WI38 (cell line): Measurements from ENCODE around the gene LRRN4CL.

Experiments
- H3K4me3 ChIP-seq: 2 replicates; pipeline ENCODE4 v1.5.1; 2011; ENCODE audit warnings: low read depth, mild to moderate bottlenecking, control low read depth, low read length
- TF ChIP-seq, protein P1 (sequence below): IDR thresholded peaks from 2 replicates; pipeline ENCODE4 v1.5.1; 2012; ENCODE audit warnings: low read depth, mild to moderate bottlenecking, control low read depth, low read length

Gene LRRN4CL

DNA sequence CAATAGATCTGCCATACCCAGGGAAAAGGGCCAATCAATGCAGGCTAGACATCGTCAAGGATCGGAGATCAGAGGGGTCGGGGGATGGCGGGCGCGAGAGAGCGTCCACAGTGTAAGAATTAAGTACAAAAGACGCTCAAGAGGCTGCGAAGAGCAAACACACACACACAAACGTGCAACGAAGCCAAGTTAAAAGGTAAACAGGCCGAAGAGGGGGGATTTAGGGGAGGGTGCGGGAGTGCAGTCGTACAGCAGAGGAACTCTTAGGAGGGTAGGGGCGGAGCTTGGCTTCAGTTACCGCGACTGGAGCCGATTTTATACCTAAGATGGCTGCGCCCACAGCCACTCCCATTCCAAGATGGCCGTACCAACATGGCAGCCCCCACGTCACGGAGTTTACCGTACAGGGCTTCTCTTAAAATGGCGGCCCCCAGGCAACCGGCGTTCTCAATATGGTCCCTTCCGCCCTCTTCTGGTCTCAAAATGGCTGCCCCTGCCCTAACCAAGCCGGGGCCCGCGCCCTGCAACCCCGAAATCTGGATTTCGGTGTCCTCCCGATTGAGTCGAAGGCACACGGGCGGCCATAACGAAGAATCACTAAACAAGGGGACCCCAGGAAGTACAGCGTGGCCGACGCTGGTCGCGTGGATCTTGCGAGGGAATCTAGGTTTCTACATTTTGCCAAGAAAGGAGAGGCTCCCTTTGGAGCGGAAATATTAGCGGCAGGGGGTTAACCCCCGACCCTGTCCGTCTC is 20.1 kb upstream of the LRRN4CL start:
- peak overlapping the region; percentile 60 for H3K4me3 ChIP-seq
- TF ChIP-seq, protein P1, sequence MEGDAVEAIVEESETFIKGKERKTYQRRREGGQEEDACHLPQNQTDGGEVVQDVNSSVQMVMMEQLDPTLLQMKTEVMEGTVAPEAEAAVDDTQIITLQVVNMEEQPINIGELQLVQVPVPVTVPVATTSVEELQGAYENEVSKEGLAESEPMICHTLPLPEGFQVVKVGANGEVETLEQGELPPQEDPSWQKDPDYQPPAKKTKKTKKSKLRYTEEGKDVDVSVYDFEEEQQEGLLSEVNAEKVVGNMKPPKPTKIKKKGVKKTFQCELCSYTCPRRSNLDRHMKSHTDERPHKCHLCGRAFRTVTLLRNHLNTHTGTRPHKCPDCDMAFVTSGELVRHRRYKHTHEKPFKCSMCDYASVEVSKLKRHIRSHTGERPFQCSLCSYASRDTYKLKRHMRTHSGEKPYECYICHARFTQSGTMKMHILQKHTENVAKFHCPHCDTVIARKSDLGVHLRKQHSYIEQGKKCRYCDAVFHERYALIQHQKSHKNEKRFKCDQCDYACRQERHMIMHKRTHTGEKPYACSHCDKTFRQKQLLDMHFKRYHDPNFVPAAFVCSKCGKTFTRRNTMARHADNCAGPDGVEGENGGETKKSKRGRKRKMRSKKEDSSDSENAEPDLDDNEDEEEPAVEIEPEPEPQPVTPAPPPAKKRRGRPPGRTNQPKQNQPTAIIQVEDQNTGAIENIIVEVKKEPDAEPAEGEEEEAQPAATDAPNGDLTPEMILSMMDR = no peak

DNA sequence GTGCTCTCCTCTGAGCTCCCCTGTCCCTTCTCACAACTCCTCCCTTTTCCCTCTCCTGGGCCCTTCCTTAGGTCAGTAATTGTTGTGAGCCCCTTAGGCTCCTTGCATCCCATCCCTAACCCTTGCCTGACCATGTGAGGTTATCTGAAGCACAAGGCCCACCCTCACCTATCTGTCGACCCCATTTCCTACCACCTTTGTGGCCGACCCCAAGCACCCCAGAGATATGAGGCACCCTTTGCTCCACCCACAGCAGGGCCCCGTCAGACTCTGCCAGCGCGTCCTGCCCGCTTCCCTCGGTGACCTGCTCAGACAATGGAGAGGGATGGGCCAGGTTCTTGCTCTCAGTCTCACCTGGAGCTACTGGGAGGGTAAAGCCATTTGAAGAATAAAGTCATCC is 19.5 kb upstream of the LRRN4CL start:
- TF ChIP-seq, protein P1 = no peak
- H3K4me3 ChIP-seq = peak overlapping the region; percentile 60

DNA sequence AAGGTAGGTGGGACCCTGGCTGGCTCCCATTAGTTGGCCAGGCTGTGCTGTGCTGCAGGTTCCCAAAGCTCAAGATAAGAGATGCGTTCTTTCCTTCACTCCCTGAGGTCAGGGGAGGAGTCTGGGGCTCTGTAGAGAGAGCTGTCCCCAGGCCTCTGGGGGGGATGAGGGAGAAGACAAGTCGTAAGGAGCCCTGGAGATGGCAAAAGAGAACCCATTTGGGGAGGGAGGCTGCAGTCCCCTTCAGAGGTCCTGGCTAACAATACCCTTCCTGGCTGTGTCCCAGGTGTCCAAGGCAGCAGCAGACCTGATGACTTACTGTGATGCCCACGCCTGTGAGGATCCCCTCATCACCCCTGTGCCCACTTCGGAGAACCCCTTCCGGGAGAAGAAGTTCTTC is 19.1 kb upstream of the LRRN4CL start:
- H3K4me3 ChIP-seq = peak overlapping the region; percentile 60; the same call in 1 of the 2 replicates

DNA sequence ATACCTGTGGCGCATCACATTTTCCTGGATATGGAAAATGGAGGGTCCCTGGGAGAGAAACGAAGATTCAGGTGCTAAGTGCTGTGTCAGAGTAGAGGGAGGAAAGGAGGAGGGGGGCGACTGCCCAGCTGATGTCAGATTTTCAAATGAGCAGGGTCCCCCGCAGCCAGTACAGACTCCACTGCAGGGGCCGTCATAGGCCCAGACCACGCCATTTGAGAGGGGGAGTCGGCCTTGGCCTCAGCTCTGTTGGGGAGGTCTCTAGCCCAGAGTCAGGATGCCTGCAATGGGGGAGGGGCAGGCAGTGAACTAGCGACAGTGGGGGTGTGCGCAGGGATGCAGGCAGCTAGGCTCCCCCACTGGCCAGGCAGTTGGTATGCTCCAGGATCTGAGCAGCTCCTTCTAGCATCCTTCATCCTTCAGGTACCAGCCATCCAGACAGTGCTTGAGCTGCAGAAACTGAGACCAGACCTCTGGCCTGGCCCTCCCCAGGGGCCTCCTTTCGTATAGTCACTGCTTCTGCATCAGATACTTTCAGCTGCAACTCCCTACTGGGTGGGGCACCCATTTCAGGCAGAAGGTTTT is 18.0 kb upstream of the LRRN4CL start, which contains the start of the genes BSCL2 and GNG3:
Gene BSCL2 (minus strand): TSS at position 148 of the 585 bp plus-strand sequence. CDS start 229 bp downstream, outside the sequence.
Gene GNG3 (plus strand): TSS at position 400 of the 585 bp plus-strand sequence. CDS start 620 bp downstream, outside the sequence.
- TF ChIP-seq, protein P1 = no peak
- peak within 1 kb of the TSS; percentile 73 for H3K4me3 ChIP-seq

More for the DNA sequence above, 19.1 kb upstream of the LRRN4CL start:
- TF ChIP-seq, protein P1 = no peak

DNA sequence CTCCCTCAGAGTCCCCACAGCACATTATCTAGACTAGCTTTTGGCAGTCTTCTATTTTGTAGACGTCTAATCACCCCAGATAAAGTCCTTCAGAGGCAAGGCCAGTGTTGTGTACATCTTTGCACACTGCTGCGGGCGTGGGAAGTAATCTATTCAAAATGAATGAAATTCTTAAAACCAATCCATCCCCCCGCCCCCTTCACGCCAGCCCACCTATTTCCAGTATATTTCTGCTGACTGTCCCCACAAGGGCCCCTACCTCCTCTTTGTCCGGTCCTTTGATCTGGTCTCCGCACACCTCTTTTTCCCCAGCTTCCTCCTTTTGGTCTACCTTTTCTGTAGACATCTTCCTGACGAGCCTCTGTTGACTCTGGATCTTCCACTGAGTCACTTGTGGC is 17.5 kb upstream of the LRRN4CL start:
- TF ChIP-seq, protein P1 = no peak
- no peak overlapping the region for H3K4me3 ChIP-seq

DNA sequence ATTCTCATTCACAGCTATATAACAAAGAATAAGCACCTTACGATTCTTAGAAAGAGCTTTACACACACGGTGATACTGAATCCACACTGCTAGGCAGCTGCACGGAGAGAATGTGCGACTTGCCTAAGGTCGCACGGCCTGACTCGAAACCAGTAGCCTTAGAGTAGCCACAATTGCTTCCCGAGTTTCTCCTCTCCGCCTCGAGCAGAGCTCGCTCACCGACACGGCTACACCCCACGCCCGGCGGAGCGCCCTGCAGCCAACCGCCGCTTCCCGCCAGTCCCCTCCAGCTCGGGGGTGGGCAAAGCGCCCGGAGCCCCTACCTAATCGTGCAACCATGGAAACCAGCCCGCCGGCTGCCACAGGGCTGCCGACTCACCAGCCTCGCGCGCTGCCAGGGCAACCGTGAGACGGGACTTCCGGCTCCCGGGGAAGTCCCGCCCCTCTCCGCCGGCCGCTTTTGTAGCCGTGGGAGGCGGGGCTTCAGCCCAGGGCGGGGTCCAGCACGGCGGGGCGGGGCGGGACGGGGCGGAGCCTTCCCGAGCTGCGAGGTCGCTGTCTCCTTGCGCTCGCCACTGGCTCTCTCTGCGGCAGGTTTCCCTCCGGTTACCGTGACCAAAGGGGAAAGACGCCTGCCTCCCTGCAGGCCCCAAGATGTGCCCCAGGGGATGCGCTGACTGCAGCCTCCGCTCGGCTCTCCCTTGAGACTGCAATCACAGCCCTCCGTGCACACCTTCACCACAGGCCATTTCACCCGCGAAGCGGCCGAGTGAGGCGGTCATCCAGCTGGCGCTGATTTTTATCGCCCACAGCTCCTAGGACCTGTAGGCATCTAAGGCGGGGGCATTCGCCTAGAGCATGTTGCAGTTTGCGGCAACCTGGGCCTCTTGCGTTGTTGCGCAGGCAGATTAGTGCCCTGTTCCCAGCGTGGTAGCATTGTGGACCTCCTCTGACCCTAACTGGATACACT is 16.8 kb upstream of the LRRN4CL start:
- TF ChIP-seq, protein P1 = no peak
- H3K4me3 ChIP-seq = peak overlapping the region; percentile 73
